Tibial artery (tissue), 4 donors: ENCODE data around the gene MSH3.

Experiments used
- DNase-seq, 2 donors: peaks; one replicate each; pipeline ENCODE4 v3.0.0-alpha.2; 2019
- H3K27ac ChIP-seq, 2 donors: fragments of 200-600 bp; sonication (generic) in 1 of 2; 1 replicate in 1 of 2; 2 replicates in 1 of 2; pipeline ENCODE4 v1.5.1; 2018 to 2019; ENCODE audit warnings: mild to moderate bottlenecking in 1 of 2
- H3K27me3 ChIP-seq, 2 donors: fragments of 200-600 bp; sonication (generic) in 1 of 2; one replicate each; pipeline versions ENCODE4 v1.5.1 to v1.6.0; 2016 to 2019
- H3K36me3 ChIP-seq, 3 donors: fragments of 200-600 bp; sonication (generic) in 2 of 3; one replicate each; pipeline ENCODE4 v1.5.1; 2016 to 2019; ENCODE audit warnings: mild to moderate bottlenecking in 2 of 3
- H3K4me1 ChIP-seq, 4 donors: fragments of 200-600 bp; sonication (generic) in 2 of 4; 1 replicate in 3 of 4; 2 replicates in 1 of 4; pipeline ENCODE4 v1.5.1; 2016 to 2019
- H3K4me3 ChIP-seq, 2 donors: fragments of 200-600 bp; sonication (generic) in 1 of 2; 1 replicate in 1 of 2; 2 replicates in 1 of 2; pipeline ENCODE4 v1.5.1; 2018 to 2019; ENCODE audit warnings: mild to moderate bottlenecking in 2 of 2
- H3K9me3 ChIP-seq, 3 donors: fragments of 200-600 bp; sonication (generic) in 1 of 3; one replicate each; pipeline ENCODE4 v1.5.1; 2016 to 2019
- intact Hi-C: fragments of 100-400 bp; cut with DNase I; formaldehyde crosslinking; loops from one replicate; pipeline ENCODE4 v1.15.0; 2023; ENCODE audit warnings: low total_unique reads
- TF ChIP-seq, protein P1 (sequence below), 2 experiments: fragments of 200-600 bp in 1 of 2; fragments of 450-650 bp in 1 of 2; IDR thresholded peaks; one replicate each; pipeline ENCODE4 v1.5.1; 2017 to 2019; ENCODE audit warnings: antibody characterized with exemption in 2 of 2, mild to moderate bottlenecking in 1 of 2, moderate library complexity in 1 of 2

The MSH3 gene

DNA sequence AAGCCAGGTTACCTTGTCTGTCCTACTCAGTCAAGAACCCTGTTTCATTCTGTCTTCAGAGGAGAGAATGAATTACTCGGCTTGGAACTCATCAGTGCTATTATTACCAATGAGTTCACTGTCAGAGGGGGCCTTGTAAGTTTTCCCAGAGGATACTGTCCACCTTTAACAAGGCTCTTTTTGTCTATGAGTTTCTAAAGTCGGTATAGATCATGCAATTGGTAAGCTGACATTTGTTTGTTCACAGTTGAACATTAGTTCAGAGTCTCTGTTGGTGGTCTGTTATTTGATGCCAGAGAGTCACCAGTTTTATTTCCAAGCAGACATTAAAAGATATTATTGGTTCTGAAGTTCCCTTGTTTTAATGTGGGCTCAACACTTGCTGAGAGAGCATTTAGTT lies 58.5 kb downstream of the MSH3 start:
- TF ChIP-seq, protein P1, sequence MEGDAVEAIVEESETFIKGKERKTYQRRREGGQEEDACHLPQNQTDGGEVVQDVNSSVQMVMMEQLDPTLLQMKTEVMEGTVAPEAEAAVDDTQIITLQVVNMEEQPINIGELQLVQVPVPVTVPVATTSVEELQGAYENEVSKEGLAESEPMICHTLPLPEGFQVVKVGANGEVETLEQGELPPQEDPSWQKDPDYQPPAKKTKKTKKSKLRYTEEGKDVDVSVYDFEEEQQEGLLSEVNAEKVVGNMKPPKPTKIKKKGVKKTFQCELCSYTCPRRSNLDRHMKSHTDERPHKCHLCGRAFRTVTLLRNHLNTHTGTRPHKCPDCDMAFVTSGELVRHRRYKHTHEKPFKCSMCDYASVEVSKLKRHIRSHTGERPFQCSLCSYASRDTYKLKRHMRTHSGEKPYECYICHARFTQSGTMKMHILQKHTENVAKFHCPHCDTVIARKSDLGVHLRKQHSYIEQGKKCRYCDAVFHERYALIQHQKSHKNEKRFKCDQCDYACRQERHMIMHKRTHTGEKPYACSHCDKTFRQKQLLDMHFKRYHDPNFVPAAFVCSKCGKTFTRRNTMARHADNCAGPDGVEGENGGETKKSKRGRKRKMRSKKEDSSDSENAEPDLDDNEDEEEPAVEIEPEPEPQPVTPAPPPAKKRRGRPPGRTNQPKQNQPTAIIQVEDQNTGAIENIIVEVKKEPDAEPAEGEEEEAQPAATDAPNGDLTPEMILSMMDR (IDR thresholded peaks at IDR 0.05): no peak
- Histone ChIP-seq H3K36me3 (peaks cover 0 to 30% (median 26%) of the 10 kb centered on the region in 3 donors), H3K27ac (no peak overlapping the region), H3K4me3 (no peak overlapping the region), H3K9me3 (no peaks in the 10 kb centered on the region), H3K4me1 (no peaks in the 10 kb centered on the region), H3K27me3 (no peaks in the 10 kb centered on the region)
- DNase-seq: no peak
- intact Hi-C loops: no loop called here

DNA sequence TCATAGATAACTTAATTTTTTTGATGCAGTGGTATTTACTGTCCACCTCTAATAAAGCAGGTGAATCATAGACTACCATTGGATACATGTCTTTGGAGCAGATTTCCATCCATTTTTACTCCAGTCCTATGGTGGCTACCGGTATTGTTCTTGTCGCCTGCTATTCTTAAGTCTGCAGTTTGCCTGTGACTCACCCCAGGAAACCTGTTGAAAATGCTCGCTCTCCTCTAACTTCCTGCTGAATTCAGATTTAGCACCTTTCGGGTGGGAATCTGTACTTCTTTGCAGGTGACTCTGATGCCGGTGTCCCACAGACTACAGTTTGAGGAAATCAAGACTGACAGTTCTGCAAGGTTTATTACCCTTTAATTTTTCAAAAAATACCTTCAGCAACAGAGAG lies 59.2 kb downstream of the MSH3 start:
- no peaks in the 10 kb centered on the region for H3K27me3 ChIP-seq
- intact Hi-C loops: no loop called here
- no peak overlapping the region for H3K27ac ChIP-seq
- H3K9me3 ChIP-seq: no peaks in the 10 kb centered on the region
- H3K4me1 ChIP-seq: no peaks in the 10 kb centered on the region
- TF ChIP-seq, protein P1 (IDR thresholded peaks at IDR 0.05): no peak
- H3K4me3 ChIP-seq: no peak overlapping the region
- no peak for DNase-seq
- peaks cover 0 to 29% (median 23%) of the 10 kb centered on the region in 3 donors for H3K36me3 ChIP-seq

GRCh38 chr5:80714570-80715298 lies 60.3 kb downstream of the MSH3 start:
- no peak overlapping the region for H3K4me3 ChIP-seq
- H3K27ac ChIP-seq: no peak overlapping the region
- no peak for DNase-seq
- H3K4me1 ChIP-seq: no peaks in the 10 kb centered on the region
- H3K36me3 ChIP-seq: peaks cover 3 to 30% (median 23%) of the 10 kb centered on the region in 3 donors
- no peaks in the 10 kb centered on the region for H3K27me3 ChIP-seq
- H3K9me3 ChIP-seq: peaks cover 0 to 1% (median 0%) of the 10 kb centered on the region in 3 donors
- TF ChIP-seq, protein P1 (IDR thresholded peaks at IDR 0.05): no peak
- intact Hi-C loops: no loop called here

- TF ChIP-seq, protein P1 (IDR thresholded peaks at IDR 0.05): no peak
- Histone ChIP-seq H3K4me3 (no peak overlapping the region), H3K27ac (no peak overlapping the region), H3K9me3 (peaks cover 0 to 6% (median 0%) of the 10 kb centered on the region in 3 donors), H3K36me3 (peaks cover 11 to 33% (median 24%) of the 10 kb centered on the region in 3 donors), H3K4me1 (no peaks in the 10 kb centered on the region), H3K27me3 (no peaks in the 10 kb centered on the region)
- intact Hi-C loops: no loop called here
- no peak for DNase-seq
Measured at GRCh38 chr5:80715887-80716286, 61.4 kb downstream of the MSH3 start.

DNA sequence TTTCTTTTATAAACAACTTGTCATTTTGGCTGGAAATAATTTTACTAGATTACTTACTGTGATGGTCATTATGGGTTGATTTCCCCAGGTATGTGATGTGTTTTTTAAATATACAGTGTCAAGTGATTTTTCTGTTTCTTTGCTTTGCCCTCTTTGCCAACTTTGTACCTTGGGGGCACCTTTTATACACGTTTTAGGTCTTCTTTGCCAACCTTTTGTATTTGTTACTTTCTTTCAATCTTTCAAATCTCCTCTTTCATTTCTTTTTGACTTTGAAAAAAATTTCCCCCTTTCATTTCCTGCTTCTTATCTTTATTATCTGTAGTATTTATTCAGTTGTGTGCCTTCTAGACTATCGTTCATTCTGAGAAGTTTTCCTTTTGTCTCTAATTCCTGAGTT lies 65.7 kb downstream of the MSH3 start:
- H3K9me3 ChIP-seq: peaks cover 0 to 6% (median 0%) of the 10 kb centered on the region in 3 donors
- no peak overlapping the region for H3K4me3 ChIP-seq
- peaks cover 15 to 21% (median 16%) of the 10 kb centered on the region in 3 donors for H3K36me3 ChIP-seq
- TF ChIP-seq, protein P1 (IDR thresholded peaks at IDR 0.05): no peak
- H3K27ac ChIP-seq: no peak overlapping the region
- H3K4me1 ChIP-seq: no peaks in the 10 kb centered on the region
- no peak for DNase-seq
- H3K27me3 ChIP-seq: no peaks in the 10 kb centered on the region
- intact Hi-C loops: no loop called here
